Activated CD8-positive, alpha-beta T cell treated with anti-CD3 and anti-CD28 coated beads for 36 hours (primary cell): ENCODE results near the gene ITGB1BP1. TPM values are rescaled to one million over a fixed set of nuclear protein-coding genes. Genes with fewer than 3 reads are reported as not detected.

ENCODE experiments used
- ATAC-seq: fragments of 200-7000 bp; cut with Tn5 transposase; one replicate; pipeline ENCODE4 v1.10.0; 2021; ENCODE audit warnings: mild to moderate bottlenecking, moderate library complexity
- CTCF ChIA-PET: fragments of 350-600 bp; sonication (Branson Sonifier 250); formaldehyde crosslinking; loops from one replicate; lab custom pipeline; 2021; ENCODE audit warnings: antibody characterized with exemption; lab: Charles Lee
- POLR2A ChIA-PET: fragments of 350-600 bp; sonication (Branson Sonifier 250); formaldehyde crosslinking; loops from one replicate; lab custom pipeline; 2021; ENCODE audit warnings: antibody characterized with exemption; lab: Charles Lee
- DNase-seq: peaks from one replicate; pipeline ENCODE4 v3.0.0-alpha.2; 2020
- H3K27ac Mint-ChIP-seq: one replicate; pipeline ENCODE4 v1.8.0; 2021; ENCODE audit warnings: mild to moderate bottlenecking, mixed read lengths
- H3K27me3 Mint-ChIP-seq: one replicate; pipeline ENCODE4 v1.8.0; 2021; ENCODE audit warnings: mixed read lengths
- H3K36me3 Mint-ChIP-seq: one replicate; pipeline ENCODE4 v1.8.0; 2021; ENCODE audit warnings: low read depth, mixed read lengths
- H3K4me1 Mint-ChIP-seq: one replicate; pipeline ENCODE4 v1.8.0; 2021; ENCODE audit warnings: low read depth, mixed read lengths
- H3K4me3 Mint-ChIP-seq: one replicate; pipeline ENCODE4 v1.8.0; 2021; ENCODE audit warnings: mild to moderate bottlenecking, moderate library complexity, mixed read lengths
- H3K9me3 Mint-ChIP-seq: one replicate; pipeline ENCODE4 v1.8.0; 2021; ENCODE audit warnings: mixed read lengths
- intact Hi-C: fragments of 100-400 bp; cut with micrococcal nuclease; formaldehyde crosslinking; loops from one replicate; pipeline ENCODE4 v1.10.0; 2022
- total RNA-seq, 2 experiments: library from RNA; stranded (reverse); gene quantifications; one replicate each; pipeline ENCODE4 v1.2.3, GENCODE V29; 2021
- TF ChIP-seq, protein P1 (sequence below): fragments of 200-600 bp; IDR thresholded peaks from one replicate; pipeline ENCODE4 v1.8.0; 2022; ENCODE audit warnings: antibody characterized with exemption, mild to moderate bottlenecking

Gene ITGB1BP1
- total RNA-seq, 2 experiments from 2014 or later = 111 to 117 TPM

DNA sequence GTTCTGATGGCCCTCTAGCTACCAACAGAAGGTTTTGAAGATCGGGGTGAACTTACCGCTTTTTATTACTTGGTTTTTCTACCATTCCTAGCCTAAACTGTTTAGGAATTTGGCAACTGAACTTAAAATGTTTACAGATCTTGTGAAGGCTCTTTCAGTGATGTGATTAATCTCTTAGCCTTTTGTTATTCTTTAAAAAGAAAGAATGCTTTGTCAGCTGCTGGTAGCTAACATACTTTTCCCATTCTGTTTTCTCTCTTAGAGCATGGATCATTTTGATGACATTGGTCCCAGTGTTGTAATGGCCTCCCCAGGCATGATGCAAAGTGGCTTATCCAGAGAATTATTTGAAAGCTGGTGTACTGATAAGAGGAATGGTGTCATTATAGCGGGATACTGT is 18.2 kb upstream of the ITGB1BP1 start:
- DNase-seq (no peak), ATAC-seq (no peak)
- H3K4me1 Mint-ChIP-seq = peaks cover 9% of the 10 kb centered on the region
- ChIA-PET CTCF (no interaction called here), POLR2A (no interaction called here)
- intact Hi-C loops = no loop called here
- H3K9me3 Mint-ChIP-seq = no peaks in the 10 kb centered on the region
- peaks cover 47% of the 10 kb centered on the region for H3K36me3 Mint-ChIP-seq
- no peak overlapping the region for H3K27ac Mint-ChIP-seq
- no peaks in the 10 kb centered on the region for H3K27me3 Mint-ChIP-seq
- TF ChIP-seq, protein P1, sequence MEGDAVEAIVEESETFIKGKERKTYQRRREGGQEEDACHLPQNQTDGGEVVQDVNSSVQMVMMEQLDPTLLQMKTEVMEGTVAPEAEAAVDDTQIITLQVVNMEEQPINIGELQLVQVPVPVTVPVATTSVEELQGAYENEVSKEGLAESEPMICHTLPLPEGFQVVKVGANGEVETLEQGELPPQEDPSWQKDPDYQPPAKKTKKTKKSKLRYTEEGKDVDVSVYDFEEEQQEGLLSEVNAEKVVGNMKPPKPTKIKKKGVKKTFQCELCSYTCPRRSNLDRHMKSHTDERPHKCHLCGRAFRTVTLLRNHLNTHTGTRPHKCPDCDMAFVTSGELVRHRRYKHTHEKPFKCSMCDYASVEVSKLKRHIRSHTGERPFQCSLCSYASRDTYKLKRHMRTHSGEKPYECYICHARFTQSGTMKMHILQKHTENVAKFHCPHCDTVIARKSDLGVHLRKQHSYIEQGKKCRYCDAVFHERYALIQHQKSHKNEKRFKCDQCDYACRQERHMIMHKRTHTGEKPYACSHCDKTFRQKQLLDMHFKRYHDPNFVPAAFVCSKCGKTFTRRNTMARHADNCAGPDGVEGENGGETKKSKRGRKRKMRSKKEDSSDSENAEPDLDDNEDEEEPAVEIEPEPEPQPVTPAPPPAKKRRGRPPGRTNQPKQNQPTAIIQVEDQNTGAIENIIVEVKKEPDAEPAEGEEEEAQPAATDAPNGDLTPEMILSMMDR = no peak
- no peak overlapping the region for H3K4me3 Mint-ChIP-seq

DNA sequence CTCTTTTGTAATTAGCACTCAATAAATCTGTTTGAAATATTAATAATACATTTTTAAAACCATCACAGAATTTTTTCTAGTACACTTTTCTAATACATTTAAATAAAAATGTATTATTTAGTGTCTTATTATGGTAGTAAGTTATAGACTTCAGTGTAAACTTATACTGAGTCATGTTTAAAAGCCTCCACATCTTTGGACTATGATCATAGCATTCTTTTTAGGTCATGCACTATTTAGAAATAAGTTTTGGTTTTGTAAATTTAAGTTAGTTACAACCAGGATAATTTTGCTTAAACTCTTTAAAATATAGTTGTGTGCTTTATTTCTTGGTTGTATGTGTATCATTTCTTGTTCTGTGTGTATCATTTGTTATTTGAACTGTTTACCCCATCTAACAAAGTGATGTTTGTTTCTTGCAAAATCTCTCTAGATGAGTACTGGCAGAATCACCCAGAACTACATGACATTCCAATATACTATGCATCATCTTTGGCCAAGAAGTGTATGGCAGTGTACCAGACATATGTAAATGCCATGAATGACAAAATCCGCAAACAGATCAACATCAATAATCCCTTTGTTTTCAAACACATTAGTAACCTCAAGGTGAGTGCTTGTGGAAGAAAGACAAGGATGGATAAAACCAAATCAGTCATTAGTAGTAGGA is 16.9 kb upstream of the ITGB1BP1 start:
- no peak for ATAC-seq
- no peak for DNase-seq
- peaks cover 4% of the 10 kb centered on the region for H3K4me1 Mint-ChIP-seq
- no peak overlapping the region for H3K4me3 Mint-ChIP-seq
- TF ChIP-seq, protein P1 = no peak
- H3K27ac Mint-ChIP-seq = no peak overlapping the region
- no peaks in the 10 kb centered on the region for H3K27me3 Mint-ChIP-seq
- intact Hi-C loops = no loop called here
- H3K36me3 Mint-ChIP-seq = peaks cover 45% of the 10 kb centered on the region
- CTCF ChIA-PET = no interaction called here
- POLR2A ChIA-PET = no interaction called here
- H3K9me3 Mint-ChIP-seq = no peaks in the 10 kb centered on the region

DNA sequence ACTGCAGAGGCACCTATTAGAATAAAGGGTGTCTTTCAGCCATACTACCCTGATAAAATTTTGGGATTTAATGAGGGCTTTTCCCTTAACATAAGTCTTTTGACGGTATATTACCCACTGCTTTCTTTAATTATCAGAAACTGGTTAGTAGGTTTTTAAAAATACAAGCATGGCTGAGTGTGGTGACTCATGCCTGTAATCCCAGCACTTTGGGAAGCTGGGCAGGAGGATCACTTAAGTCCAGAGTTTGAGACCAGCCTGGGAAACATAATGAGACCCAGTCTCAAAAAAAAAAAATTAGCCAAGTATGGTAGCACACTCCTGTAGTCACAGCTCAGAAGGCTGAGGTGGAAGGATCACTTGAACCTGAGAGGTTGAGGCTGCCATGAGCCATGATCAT is 16.2 kb upstream of the ITGB1BP1 start:
- TF ChIP-seq, protein P1 = no peak
- ATAC-seq (no peak), DNase-seq (no peak)
- H3K9me3 Mint-ChIP-seq = no peaks in the 10 kb centered on the region
- H3K27ac Mint-ChIP-seq = no peak overlapping the region
- no peaks in the 10 kb centered on the region for H3K27me3 Mint-ChIP-seq
- intact Hi-C loops = no loop called here
- ChIA-PET POLR2A (no interaction called here), CTCF (no interaction called here)
- no peaks in the 10 kb centered on the region for H3K4me1 Mint-ChIP-seq
- H3K36me3 Mint-ChIP-seq = peaks cover 44% of the 10 kb centered on the region
- no peak overlapping the region for H3K4me3 Mint-ChIP-seq

DNA sequence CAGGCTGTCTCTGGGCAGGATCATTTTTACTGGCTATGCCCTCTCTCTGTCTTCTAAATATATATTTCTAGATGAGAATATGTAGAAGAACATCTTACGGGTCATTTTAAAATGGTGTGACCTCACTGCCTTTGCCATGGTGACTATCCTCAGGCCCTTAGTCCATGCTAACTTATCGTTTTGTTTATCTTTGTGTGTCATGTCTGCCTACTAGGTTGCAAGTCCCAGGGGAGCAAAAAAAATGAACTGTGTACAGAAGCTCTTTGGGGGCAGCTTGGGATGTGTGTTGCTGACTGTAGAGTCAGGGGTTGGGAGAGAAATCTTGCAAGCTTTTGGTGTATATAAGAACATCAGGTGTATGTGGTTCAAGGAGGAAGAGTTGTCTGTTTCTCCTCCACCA is 11.2 kb upstream of the ITGB1BP1 start:
- ChIA-PET CTCF (no interaction called here), POLR2A (interaction anchor here (0.8 to 1.1 kb wide), 2 partner anchors 11 to 39 kb away, joined by 3 to 7 read pairs; no protein-coding TSS in a partner anchor)
- no peaks in the 10 kb centered on the region for H3K27me3 Mint-ChIP-seq
- no peaks in the 10 kb centered on the region for H3K9me3 Mint-ChIP-seq
- H3K4me1 Mint-ChIP-seq = peaks cover 14% of the 10 kb centered on the region
- H3K27ac Mint-ChIP-seq = no peak overlapping the region
- H3K36me3 Mint-ChIP-seq = peaks cover 49% of the 10 kb centered on the region
- intact Hi-C loops = no loop called here
- TF ChIP-seq, protein P1 = no peak
- DNase-seq (no peak), ATAC-seq (no peak)
- H3K4me3 Mint-ChIP-seq = no peak overlapping the region
